Suprapubic skin (tissue), 4 donors: Measurements from ENCODE around the gene ABHD3. TPM values are rescaled to one million over a fixed set of nuclear protein-coding genes. Genes with fewer than 3 reads are reported as not detected.
A peak's percentile ranks its signal among the peaks of the same experiment; 100 is the strongest.

Experiments used
- DNase-seq, 2 donors: peaks; one replicate each; pipeline ENCODE4 v3.0.0-alpha.2; 2019; ENCODE audit warnings: low spot score in 2 of 2
- H3K27ac ChIP-seq: fragments of 200-600 bp; sonication (generic); one replicate; pipeline ENCODE4 v1.5.1; 2019
- H3K27me3 ChIP-seq: fragments of 200-600 bp; sonication (generic); one replicate; pipeline ENCODE4 v1.5.1; 2019
- H3K36me3 ChIP-seq: fragments of 200-600 bp; sonication (generic); one replicate; pipeline ENCODE4 v1.5.1; 2019
- H3K4me1 ChIP-seq: fragments of 200-600 bp; sonication (generic); one replicate; pipeline ENCODE4 v1.5.1; 2019
- H3K4me3 ChIP-seq: fragments of 200-600 bp; sonication (generic); one replicate; pipeline ENCODE4 v1.5.1; 2019; ENCODE audit warnings: mild to moderate bottlenecking
- H3K9me3 ChIP-seq: fragments of 200-600 bp; sonication (generic); one replicate; pipeline ENCODE4 v1.5.1; 2019
- CTCF ChIP-seq, 2 donors: fragments of 200-600 bp in 1 of 2; fragments of 450-650 bp in 1 of 2; sonication (generic) in 1 of 2; IDR thresholded peaks; one replicate each; pipeline ENCODE4 v1.5.1; 2016 to 2019; ENCODE audit warnings: antibody characterized with exemption in 2 of 2, mild to moderate bottlenecking in 1 of 2, moderate library complexity in 1 of 2
- EP300 ChIP-seq: sonication (generic); formaldehyde crosslinking; IDR thresholded peaks from one replicate; pipeline ENCODE4 v1.6.1; 2017; ENCODE audit warnings: antibody characterized with exemption
- POLR2A ChIP-seq, 2 donors: fragments of 450-650 bp; IDR thresholded peaks; one replicate each; pipeline ENCODE4 v1.6.1; 2017; ENCODE audit warnings: antibody characterized with exemption in 2 of 2, mild to moderate bottlenecking in 2 of 2, moderate library complexity in 2 of 2
- POLR2AphosphoS5 ChIP-seq, 3 donors: sonication (generic); formaldehyde crosslinking; IDR thresholded peaks; one replicate each; pipeline ENCODE4 v1.6.1; 2017; ENCODE audit warnings: antibody characterized with exemption in 3 of 3
- WGBS: methylation state at CpG from one replicate; pipeline ENCODE4 v1.1.5; 2018; 5-methylcytosine and 5-hydroxymethylcytosine counted together
- total RNA-seq, 4 donors: library from RNA; depleted of rRNA; stranded (reverse); fragments of >200 nt; gene quantifications; one replicate each; pipeline ENCODE4 v1.1.0, GENCODE V29; 2016

ABHD3 gene
- total RNA-seq, 4 donors from 2014 or later = 4.7 to 18.5 (median 6.8) TPM

GRCh38 chr18:21702602-21703001 lies 2.0 kb downstream of the ABHD3 start:
- no peak for TF ChIP-seq POLR2A (IDR thresholded peaks at IDR 0.05)
- TF ChIP-seq EP300 = no peak
- TF ChIP-seq POLR2AphosphoS5 (IDR thresholded peaks at IDR 0.05) = no peak
- TF ChIP-seq CTCF (IDR thresholded peaks at IDR 0.05) = no peak
- no peak overlapping the region for H3K27ac ChIP-seq
- H3K9me3 ChIP-seq = no peaks in the 10 kb centered on the region
- no peaks in the 10 kb centered on the region for H3K36me3 ChIP-seq
- H3K4me3 ChIP-seq = peak overlapping the region; percentile 92
- 65% methylated on average over 5 of the region's 5 CpGs for WGBS
- peaks cover 23% of the 10 kb centered on the region for H3K4me1 ChIP-seq
- DNase-seq = no peak
- H3K27me3 ChIP-seq = no peaks in the 10 kb centered on the region

GRCh38 chr18:21701621-21702020 lies 3.0 kb downstream of the ABHD3 start:
- Histone ChIP-seq H3K27ac (no peak overlapping the region), H3K4me3 (no peak overlapping the region), H3K9me3 (no peaks in the 10 kb centered on the region), H3K4me1 (peaks cover 23% of the 10 kb centered on the region), H3K36me3 (no peaks in the 10 kb centered on the region), H3K27me3 (no peaks in the 10 kb centered on the region)
- TF ChIP-seq EP300 (no peak), POLR2AphosphoS5 (IDR thresholded peaks at IDR 0.05) (no peak)
- no peak for DNase-seq
- WGBS = 92% methylated on average over 2 of the region's 2 CpGs

GRCh38 chr18:21700528-21701075 lies 4.0 kb downstream of the ABHD3 start:
- H3K9me3 ChIP-seq = no peaks in the 10 kb centered on the region
- no peaks in the 10 kb centered on the region for H3K36me3 ChIP-seq
- WGBS = 91% methylated on average over 6 of the region's 6 CpGs
- no peak for TF ChIP-seq POLR2A (IDR thresholded peaks at IDR 0.05)
- no peak for TF ChIP-seq CTCF (IDR thresholded peaks at IDR 0.05)
- no peak for TF ChIP-seq POLR2AphosphoS5 (IDR thresholded peaks at IDR 0.05)
- TF ChIP-seq EP300 = no peak
- no peak overlapping the region for H3K4me3 ChIP-seq
- peaks cover 22% of the 10 kb centered on the region for H3K4me1 ChIP-seq
- no peaks in the 10 kb centered on the region for H3K27me3 ChIP-seq
- no peak for DNase-seq
- no peak overlapping the region for H3K27ac ChIP-seq

- Histone ChIP-seq H3K9me3 (no peaks in the 10 kb centered on the region), H3K4me3 (no peak overlapping the region), H3K27me3 (no peaks in the 10 kb centered on the region), H3K4me1 (no peaks in the 10 kb centered on the region), H3K36me3 (no peaks in the 10 kb centered on the region), H3K27ac (no peak overlapping the region)
- 84% methylated on average over 2 of the region's 2 CpGs for WGBS
- TF ChIP-seq POLR2A (IDR thresholded peaks at IDR 0.05) (no peak), EP300 (no peak), POLR2AphosphoS5 (IDR thresholded peaks at IDR 0.05) (no peak), CTCF (IDR thresholded peaks at IDR 0.05) (no peak)
- DNase-seq = no peak
These were observed 11.3 kb downstream of the ABHD3 start for GRCh38 chr18:21693322-21693721.

- WGBS = 90% methylated on average over 1 of the region's 1 CpG
- H3K36me3 ChIP-seq = no peaks in the 10 kb centered on the region
- DNase-seq = no peak
- no peak for TF ChIP-seq POLR2A (IDR thresholded peaks at IDR 0.05)
- no peak for TF ChIP-seq POLR2AphosphoS5 (IDR thresholded peaks at IDR 0.05)
- TF ChIP-seq EP300 = no peak
- no peak for TF ChIP-seq CTCF (IDR thresholded peaks at IDR 0.05)
- no peak overlapping the region for H3K27ac ChIP-seq
- H3K9me3 ChIP-seq = no peaks in the 10 kb centered on the region
- H3K4me1 ChIP-seq = no peaks in the 10 kb centered on the region
- no peaks in the 10 kb centered on the region for H3K27me3 ChIP-seq
- no peak overlapping the region for H3K4me3 ChIP-seq
These were observed 14.8 kb downstream of the ABHD3 start for GRCh38 chr18:21689736-21690135.
